IPS-20b (cell line): ENCODE data around the gene GPR21.
A peak's percentile ranks its signal among the peaks of the same experiment; 100 is the strongest.

ENCODE experiments used
- H3K27ac ChIP-seq: one replicate; pipeline ENCODE4 v1.5.1; 2013; ENCODE audit warnings: low read length
- H3K27me3 ChIP-seq: 2 replicates; pipeline ENCODE4 v1.6.1; 2013; ENCODE audit warnings: mild to moderate bottlenecking, low read length, inconsistent platforms; ENCODE audit not compliant: insufficient read depth
- H3K36me3 ChIP-seq: 2 replicates; pipeline ENCODE4 v1.6.1; 2013; ENCODE audit warnings: low read depth, mild to moderate bottlenecking, inconsistent platforms, low read length, moderate library complexity; ENCODE audit not compliant: insufficient read depth
- H3K4me1 ChIP-seq: 2 replicates; pipeline ENCODE4 v1.6.1; 2013; ENCODE audit warnings: mild to moderate bottlenecking, control low read depth, inconsistent platforms, low read length, moderate library complexity; ENCODE audit not compliant: insufficient read depth
- H3K4me3 ChIP-seq: 2 replicates; pipeline ENCODE4 v1.5.1; 2013; ENCODE audit warnings: mild to moderate bottlenecking, low read length, inconsistent platforms
- H3K9ac ChIP-seq: 2 replicates; pipeline ENCODE4 v1.6.1; 2013; ENCODE audit warnings: low read depth, mild to moderate bottlenecking, inconsistent platforms, low read length, moderate library complexity
- H3K9me3 ChIP-seq: 2 replicates; pipeline ENCODE4 v1.6.1; 2013; ENCODE audit warnings: mild to moderate bottlenecking, low read depth, low read length, inconsistent platforms; ENCODE audit not compliant: insufficient read depth

Gene GPR21

DNA sequence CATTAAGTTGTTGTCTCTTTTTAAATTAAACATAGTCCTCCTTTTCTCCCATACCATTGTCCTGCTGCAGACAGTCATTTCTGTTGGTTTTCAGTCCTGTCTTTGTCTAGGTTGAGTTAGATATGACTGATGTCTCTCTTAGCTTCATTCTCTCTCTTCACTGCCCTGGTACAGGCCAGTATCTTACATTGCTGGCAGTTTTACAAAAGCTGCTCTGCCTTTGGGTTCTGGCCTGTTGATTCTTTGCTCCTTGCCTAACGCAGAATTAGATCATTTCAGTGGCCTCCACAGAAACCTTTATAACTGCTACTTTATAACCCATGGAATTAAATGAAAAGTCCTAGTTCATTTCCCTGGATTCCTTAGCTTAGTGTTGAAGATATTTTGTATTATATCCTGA is 33.7 kb downstream of the GPR21 start:
- peaks cover 59% of the 10 kb centered on the region for H3K36me3 ChIP-seq
- no peaks in the 10 kb centered on the region for H3K9me3 ChIP-seq
- H3K27me3 ChIP-seq: no peaks in the 10 kb centered on the region
- no peak overlapping the region for H3K4me3 ChIP-seq
- no peak overlapping the region for H3K9ac ChIP-seq
- no peak overlapping the region for H3K27ac ChIP-seq
- peaks cover 14% of the 10 kb centered on the region; the same call in 1 of the 2 replicates for H3K4me1 ChIP-seq

DNA sequence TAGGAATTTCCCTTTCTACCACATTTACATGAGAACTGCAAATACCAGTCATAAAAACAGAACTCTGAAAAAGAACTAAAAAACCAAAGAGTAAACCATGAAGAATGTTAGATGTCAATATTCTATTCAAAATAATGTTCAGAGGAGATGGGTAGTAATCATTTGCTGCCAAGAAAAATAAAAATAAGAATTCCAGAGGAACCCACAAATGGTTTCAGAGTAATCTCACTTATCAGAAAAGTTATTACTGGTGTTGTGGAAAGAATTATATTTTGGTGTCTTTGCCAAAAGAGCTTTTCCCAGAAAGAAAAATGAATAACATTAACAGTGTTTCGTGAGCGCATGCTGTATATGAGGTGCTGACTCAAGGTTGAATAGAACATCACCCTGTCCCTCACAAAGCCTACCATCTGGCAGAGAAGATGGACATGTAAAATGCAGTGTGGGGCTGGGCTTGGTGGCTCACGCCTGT is 35.6 kb downstream of the GPR21 start:
- no peak overlapping the region for H3K27ac ChIP-seq
- peaks cover 49% of the 10 kb centered on the region for H3K36me3 ChIP-seq
- H3K9ac ChIP-seq: no peak overlapping the region

DNA sequence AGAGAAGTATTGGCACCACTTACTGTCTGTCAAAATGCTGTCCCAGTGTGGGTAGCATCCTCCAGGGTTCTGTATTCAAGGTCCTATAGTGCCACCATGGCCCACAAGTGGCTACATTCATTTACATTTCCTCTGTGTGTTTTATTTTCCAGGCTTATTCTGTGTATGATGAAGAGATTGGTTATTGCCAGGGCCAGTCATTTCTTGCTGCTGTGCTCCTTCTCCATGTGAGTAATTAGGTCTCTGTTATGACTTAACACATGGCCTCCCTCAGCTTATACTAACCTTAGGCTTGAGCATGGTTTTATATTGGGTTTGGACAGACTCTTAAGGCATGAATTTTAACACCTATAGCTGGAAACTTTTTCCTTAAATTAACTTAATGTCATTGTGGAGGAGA is 36.7 kb downstream of the GPR21 start:
- Histone ChIP-seq H3K27ac (no peak overlapping the region), H3K9me3 (no peaks in the 10 kb centered on the region), H3K9ac (no peak overlapping the region), H3K27me3 (no peaks in the 10 kb centered on the region), H3K4me3 (no peak overlapping the region), H3K4me1 (peaks cover 39% of the 10 kb centered on the region), H3K36me3 (peaks cover 52% of the 10 kb centered on the region)

More for the DNA sequence above, 35.6 kb downstream of the GPR21 start:
- Histone ChIP-seq H3K27me3 (no peaks in the 10 kb centered on the region), H3K4me1 (peaks cover 32% of the 10 kb centered on the region), H3K4me3 (no peak overlapping the region), H3K9me3 (no peaks in the 10 kb centered on the region)

GRCh38 chr9:123072407-123072995 is 39.0 kb downstream of the GPR21 start:
- Histone ChIP-seq H3K4me1 (peaks cover 51% of the 10 kb centered on the region), H3K27me3 (no peaks in the 10 kb centered on the region), H3K36me3 (peaks cover 43% of the 10 kb centered on the region), H3K27ac (peak overlapping the region; percentile 63), H3K9ac (peak overlapping the region; percentile 38; the same call in 1 of the 2 replicates), H3K4me3 (peak overlapping the region; percentile 52; the same call in 1 of the 2 replicates), H3K9me3 (no peaks in the 10 kb centered on the region)

DNA sequence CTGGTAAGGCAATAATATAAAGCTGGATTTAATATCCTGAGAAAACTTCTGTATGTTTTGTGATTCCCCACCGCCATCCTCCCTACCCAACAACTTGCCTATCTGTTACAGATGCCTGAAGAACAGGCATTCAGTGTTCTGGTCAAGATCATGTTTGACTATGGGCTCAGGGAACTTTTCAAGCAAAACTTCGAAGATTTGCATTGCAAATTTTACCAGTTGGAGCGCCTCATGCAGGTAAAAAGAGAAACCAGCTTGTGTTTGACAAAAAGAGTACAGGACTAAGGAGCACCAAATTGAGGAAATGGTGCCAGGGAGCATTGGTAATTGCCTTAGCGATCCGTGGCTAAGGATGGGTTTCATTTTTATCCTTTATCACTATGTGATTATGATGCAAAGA is 40.0 kb downstream of the GPR21 start:
- H3K27ac ChIP-seq: peak overlapping the region; percentile 45

GRCh38 chr9:123073991-123074422 is 40.5 kb downstream of the GPR21 start:
- H3K27ac ChIP-seq: peak overlapping the region; percentile 45
- peaks cover 49% of the 10 kb centered on the region for H3K36me3 ChIP-seq

More for the DNA sequence above, 40.0 kb downstream of the GPR21 start:
- Histone ChIP-seq H3K9me3 (no peaks in the 10 kb centered on the region), H3K36me3 (peaks cover 47% of the 10 kb centered on the region), H3K9ac (peak overlapping the region; percentile 38; the same call in 1 of the 2 replicates), H3K4me1 (peaks cover 51% of the 10 kb centered on the region), H3K27me3 (no peaks in the 10 kb centered on the region), H3K4me3 (peak overlapping the region; percentile 52)

GRCh38 chr9:123074628-123075027 is 41.2 kb downstream of the GPR21 start:
- H3K9ac ChIP-seq: no peak overlapping the region
- no peak overlapping the region for H3K4me3 ChIP-seq
- no peaks in the 10 kb centered on the region for H3K9me3 ChIP-seq
- H3K27ac ChIP-seq: no peak overlapping the region
- peaks cover 51% of the 10 kb centered on the region for H3K4me1 ChIP-seq
- H3K27me3 ChIP-seq: no peaks in the 10 kb centered on the region
- peaks cover 55% of the 10 kb centered on the region for H3K36me3 ChIP-seq

More at GRCh38 chr9:123073991-123074422, 40.5 kb downstream of the GPR21 start:
- peak overlapping the region; percentile 38; the same call in 1 of the 2 replicates for H3K4me3 ChIP-seq
- H3K9ac ChIP-seq: peak overlapping the region; percentile 38; the same call in 1 of the 2 replicates
- no peaks in the 10 kb centered on the region for H3K9me3 ChIP-seq
- peaks cover 51% of the 10 kb centered on the region for H3K4me1 ChIP-seq
- no peaks in the 10 kb centered on the region for H3K27me3 ChIP-seq

- peaks cover 19% of the 10 kb centered on the region for H3K4me1 ChIP-seq
- H3K9me3 ChIP-seq: no peaks in the 10 kb centered on the region
- no peak overlapping the region for H3K27ac ChIP-seq
- no peak overlapping the region for H3K4me3 ChIP-seq
- no peaks in the 10 kb centered on the region for H3K27me3 ChIP-seq
- H3K36me3 ChIP-seq: peaks cover 86% of the 10 kb centered on the region
- no peak overlapping the region for H3K9ac ChIP-seq
Measured at GRCh38 chr9:123080444-123080843, 47.0 kb downstream of the GPR21 start.

GRCh38 chr9:123081824-123082223 is 48.4 kb downstream of the GPR21 start:
- Histone ChIP-seq H3K4me1 (peaks cover 14% of the 10 kb centered on the region), H3K4me3 (no peak overlapping the region), H3K9ac (no peak overlapping the region), H3K27ac (peak overlapping the region; percentile 12), H3K9me3 (no peaks in the 10 kb centered on the region), H3K27me3 (no peaks in the 10 kb centered on the region), H3K36me3 (peaks cover 88% of the 10 kb centered on the region)

- Histone ChIP-seq H3K27ac (no peak overlapping the region), H3K36me3 (peaks cover 88% of the 10 kb centered on the region), H3K9me3 (no peaks in the 10 kb centered on the region), H3K27me3 (no peaks in the 10 kb centered on the region), H3K9ac (no peak overlapping the region), H3K4me3 (no peak overlapping the region), H3K4me1 (peaks cover 14% of the 10 kb centered on the region)
Measured at GRCh38 chr9:123083680-123084079, 50.2 kb downstream of the GPR21 start.

DNA sequence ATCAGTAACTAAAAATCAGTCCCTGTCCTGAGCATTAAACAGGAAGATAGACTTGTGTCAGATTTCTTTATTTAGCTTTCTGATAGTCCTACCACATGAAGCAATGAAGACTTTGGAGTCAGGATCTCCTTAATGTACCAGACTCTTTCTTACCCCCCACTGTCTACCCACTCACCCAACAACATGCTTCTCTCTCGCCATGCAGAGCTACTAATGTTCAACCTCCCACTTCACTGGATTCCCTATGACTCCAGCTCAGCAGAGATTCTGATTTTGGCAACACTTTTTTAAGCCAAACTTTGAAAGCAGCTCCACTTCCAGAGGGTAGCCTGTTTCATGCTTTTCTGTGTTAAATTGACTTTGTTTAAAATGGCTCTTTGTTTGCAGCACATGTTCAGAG is 50.8 kb downstream of the GPR21 start:
- Histone ChIP-seq H3K36me3 (peaks cover 86% of the 10 kb centered on the region), H3K27ac (no peak overlapping the region), H3K9me3 (no peaks in the 10 kb centered on the region), H3K9ac (no peak overlapping the region), H3K4me3 (no peak overlapping the region), H3K27me3 (no peaks in the 10 kb centered on the region), H3K4me1 (peaks cover 14% of the 10 kb centered on the region)
